ENCODE measurements around the gene ATP6AP1.

The ATP6AP1 gene

DNA sequence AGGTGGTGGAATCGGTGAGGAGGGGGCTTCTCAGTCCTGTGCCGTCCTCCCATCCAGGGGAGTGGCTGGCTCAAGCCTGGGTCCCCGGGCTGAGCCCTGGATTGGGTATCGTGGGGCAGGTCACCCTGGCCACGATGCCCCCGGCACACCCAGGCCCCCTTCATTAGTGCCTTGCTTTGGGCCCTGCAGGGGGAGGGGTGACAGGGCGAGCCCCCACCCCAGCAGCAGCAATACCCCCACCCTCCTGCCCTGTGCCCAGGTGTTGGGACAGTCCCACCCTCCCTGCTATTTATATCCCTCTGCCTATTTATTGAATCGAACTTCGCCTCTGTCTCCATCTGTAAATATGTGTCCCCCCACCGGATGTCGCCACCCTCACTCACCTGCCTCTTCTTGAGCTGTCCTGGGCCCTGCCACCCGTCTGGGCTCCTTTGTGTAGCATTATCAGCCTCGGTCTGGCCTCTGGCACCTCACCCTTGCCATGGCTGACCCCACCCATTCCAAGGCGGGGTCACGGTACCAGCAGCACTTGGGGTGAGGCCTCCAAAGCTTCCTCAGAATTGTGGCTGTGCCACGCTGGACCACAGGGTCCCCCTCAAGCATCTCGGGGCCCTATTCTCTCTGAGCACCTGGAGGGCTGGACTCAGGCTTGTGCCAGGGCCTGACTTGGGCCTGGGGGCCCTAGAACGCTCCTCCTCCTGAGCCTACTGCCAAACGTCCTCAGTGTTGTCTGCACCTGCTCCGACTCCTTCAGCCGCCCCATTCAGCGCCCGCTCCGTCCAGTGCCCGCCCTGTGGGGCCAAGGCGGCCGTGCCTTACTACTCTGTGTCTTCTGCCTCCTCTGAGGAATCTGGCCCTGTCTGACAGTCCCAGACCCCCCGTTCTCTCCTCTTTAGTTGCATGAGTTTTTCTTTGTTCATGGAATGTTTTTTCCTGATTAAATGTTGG lies 44.5 kb downstream of the ATP6AP1 start:
- DNase-seq = no peak

DNA sequence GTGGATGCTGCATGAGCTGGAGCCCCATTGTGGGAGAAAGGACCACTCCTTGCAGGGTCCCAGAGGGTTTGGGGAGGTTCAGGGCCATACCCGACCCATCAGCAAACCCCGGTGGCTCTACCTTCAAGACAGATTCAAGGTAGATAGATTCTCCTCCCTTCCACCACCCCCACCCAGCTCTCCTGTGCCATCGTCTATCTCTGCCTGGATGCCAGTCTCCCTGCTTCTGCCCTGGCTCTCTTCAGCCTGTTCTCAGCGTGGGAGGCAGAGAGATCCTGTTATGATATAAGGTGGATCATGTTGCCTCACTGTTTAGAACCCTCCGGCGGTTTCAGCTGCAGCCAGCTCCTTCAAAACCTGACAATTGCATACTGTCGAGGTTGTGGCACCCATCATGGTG lies 45.2 kb downstream of the ATP6AP1 start:
- no peak for DNase-seq

DNA sequence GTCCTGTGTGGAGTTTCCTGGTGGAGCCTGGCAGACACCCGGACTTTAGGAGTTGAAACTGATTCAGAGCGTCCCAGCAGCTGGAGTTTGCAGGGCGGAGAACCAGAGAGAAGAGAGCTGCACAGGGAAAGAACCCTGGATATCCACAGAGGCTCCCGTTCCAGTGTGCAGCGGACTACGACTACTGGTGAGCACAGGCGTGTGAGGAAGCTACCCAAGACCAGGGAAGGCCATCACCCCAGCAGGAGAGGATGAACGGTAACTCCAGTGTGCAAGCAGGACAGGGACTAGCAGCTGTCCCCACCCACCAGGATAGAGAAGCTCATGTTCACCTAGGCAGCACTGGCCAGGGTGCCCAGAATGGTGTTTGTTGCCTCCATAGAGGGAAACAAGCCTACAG lies 48.3 kb downstream of the ATP6AP1 start:
- no peak for DNase-seq

DNA sequence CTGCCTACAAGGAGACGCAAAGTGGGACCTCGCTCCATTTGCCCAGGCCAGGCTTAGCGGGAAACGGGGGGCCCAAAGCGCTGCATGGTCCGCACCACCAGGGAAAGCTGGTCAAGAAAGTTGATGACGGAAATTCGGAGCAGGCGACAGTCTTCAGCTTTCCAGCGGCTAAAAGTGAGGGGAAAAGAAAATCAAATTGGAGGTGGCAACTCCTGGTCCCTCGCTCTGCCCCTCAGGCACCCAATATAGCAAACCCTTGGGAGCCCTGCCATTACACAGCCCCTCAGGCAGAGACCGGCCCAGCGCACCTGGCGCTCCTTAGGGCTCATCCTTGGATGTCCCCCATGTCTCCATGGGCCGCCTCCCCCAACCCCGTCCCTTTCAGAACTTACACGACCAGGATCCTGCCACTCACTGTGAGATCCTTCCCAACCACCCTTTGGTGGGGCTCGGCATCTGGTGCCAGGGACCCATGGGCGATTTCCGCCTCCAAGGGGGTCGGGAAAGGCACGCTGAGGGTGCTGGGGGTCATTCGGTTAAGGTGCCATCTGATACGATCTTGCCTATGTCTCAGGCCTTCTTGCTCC lies 49.5 kb downstream of the ATP6AP1 start:
- no peak for DNase-seq

DNA sequence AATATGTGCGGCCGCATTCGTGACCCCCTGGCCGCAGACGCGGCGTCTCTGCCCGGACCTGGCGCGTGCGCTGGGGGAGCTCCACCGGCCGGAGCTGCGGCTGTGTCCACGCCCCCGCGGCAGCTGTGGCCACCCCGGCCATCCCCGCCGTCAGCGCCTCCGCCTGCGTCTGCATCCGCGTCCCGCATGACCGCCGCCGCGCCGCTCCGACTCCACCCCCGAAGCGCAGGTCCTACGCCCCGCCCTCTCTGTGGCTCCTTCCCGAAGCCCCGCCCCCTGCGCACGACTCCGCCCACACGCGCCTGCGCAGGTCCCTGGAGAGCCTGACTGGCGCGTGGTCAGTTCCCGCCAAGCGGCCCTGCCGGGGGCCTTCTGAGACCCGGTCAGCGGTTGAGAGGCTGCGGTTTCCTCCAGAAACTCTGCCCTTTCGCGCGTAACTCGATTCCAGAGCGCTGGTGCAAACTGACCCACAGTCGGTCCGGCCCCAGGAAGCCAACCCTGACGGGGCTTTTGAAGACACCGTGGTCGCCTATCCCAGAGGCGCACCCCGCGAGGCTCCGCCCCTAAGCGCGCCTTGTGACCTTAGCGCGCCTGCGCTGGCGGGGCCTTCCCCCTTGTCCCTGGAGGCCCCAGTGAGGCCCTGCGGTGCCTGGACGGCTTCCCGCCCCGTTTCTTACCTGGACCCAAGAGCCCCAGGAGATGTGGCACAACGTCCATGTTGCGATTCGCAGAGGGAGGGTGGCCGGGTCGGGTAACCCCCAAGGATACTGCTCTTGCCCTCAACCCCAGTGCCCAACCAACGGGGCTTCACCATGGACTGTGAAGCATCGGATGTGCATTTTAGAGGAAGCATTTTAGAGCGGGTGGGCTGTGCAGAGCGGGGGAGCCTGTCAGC lies 50.5 kb downstream of the ATP6AP1 start, which contains the start of gene LAGE3:
Gene LAGE3 (minus strand): TSS at position 554 of the 895 bp plus-strand sequence. CDS start 366 bp downstream, at position 188.
- DNase-seq = peak; percentile 91

DNA sequence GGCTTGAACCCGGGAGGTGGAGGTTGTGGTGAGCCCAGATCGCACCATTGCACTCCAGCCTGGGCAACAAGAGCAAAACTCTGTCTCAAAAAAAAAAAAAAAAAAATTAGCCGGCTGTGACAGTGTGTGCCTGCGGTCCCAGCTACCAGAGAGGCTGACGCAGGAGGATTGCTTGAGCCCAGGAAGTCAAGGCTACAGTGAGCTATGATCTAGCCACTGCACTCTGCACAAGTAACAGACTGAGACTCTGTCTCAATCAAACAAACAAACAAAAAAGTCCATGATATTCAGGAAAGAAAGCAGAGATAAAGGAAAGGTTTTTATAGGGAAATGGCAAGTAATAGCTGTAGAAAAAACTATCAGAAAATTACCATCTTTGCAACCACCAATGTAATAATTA lies 52.7 kb downstream of the ATP6AP1 start:
- no peak for DNase-seq

DNA sequence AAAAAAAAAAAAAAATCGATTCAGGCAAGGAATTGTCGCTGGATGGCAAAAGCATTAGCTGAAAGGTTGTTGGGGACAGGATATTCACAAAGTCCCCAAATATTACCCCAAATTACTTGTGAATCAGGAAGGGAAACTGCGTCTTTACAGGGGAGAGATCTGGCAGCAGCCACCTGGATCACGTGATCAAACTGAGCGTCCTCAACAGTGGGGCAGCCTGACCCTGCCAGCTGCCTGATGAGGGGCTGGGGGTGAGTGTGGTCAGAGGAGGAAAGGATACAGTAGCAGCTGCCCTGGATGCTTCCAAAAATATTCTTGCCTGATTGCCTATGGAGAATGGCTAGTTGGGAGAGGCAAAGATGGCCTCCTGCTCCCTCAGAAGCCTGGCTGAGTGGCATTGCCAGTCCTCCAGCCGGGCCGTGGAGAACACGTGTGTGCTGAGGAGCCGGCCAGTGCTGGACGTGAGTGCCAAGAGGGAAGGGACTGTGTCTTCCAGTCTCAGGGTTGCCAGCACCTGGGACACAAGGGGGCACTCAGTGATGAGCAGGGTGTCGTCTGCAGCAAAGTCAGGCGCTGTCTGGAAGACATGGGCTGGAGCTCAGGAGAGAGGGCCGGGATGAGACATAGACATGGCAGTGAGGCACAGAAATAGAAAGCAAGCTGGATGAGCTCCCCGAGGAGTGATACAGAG lies 53.6 kb downstream of the ATP6AP1 start:
- peak; percentile 11 for DNase-seq

DNA sequence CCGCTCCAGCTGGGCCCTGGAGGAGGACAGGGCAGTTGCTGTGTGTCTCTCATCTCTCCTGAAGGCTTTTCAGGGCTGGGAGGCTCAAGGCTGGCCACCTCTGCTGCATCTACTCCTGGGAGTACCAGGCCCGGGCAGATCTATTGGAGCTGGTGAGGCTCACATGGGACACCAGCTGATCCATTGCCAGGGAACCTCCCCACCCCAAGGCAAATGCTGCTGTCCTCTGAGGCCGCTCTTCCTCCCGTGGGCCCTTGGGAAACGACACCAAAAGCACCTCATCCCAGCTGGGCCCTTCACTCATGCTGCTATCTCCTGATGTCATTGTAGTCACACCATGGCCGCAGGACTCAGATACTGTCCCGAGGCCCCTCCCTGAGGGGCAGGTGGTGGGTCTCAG lies 54.3 kb downstream of the ATP6AP1 start:
- DNase-seq = no peak

DNA sequence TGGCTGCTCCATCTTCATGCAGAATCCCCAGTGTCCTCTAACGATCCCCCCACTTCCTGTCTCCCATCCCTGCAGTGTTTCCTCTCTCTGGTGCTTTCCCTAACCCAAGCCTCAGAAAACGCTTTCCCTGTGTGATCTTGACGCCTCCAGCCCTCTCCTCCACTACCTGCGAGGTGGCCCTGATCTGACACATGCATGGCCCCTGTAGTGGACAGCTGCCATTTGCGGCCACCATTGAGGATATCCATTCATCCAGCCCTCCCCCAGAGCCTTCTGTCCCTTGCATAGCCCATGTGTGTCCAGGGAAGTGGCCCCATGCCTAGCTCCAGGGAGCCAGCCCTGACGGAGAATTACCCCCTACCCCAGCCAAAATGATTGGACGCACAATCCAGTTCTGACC lies 54.8 kb downstream of the ATP6AP1 start:
- DNase-seq = no peak

DNA sequence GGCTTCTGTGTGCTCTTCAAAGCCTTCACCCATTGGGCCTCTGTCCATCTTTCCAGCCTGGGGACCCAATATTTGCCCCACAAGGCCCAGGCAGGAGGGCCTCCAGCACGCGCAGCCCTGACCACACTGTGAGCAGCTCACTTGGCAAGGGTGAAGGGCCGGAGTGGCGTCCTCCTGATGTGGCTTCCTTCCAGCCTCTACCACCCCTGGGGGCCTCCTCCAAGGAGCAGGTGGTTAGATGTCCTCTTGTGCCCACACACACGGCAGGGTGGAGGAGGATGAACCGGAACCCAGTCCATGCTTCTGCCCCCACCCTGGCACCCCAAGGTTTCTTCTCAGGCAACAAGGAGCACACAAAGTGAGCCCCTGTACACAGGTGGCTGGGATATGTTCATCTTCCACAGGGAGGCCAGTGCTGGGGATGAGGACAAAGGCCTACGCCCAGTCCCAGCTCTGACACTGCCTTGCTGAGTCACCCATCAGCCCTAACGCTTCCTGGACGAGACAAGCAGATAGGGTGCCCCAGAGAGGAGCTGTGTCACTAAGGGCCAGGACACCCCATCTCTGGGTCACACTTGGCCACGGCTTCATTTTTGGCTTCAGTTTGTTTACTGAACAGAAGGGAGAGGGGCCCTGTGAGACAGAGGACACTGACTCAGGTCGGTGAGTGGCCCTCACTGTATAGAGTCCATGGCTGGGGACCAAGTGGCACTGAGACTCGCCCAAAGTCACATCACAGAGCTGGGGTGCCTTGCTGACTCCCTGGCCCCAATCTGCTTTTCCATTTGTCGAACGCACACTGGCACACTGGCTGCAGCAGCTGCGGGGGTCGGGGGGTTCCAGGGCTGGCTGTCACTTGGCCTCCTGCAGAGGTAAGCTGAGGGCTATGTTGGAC lies 56.0 kb downstream of the ATP6AP1 start:
- no peak for DNase-seq

DNA sequence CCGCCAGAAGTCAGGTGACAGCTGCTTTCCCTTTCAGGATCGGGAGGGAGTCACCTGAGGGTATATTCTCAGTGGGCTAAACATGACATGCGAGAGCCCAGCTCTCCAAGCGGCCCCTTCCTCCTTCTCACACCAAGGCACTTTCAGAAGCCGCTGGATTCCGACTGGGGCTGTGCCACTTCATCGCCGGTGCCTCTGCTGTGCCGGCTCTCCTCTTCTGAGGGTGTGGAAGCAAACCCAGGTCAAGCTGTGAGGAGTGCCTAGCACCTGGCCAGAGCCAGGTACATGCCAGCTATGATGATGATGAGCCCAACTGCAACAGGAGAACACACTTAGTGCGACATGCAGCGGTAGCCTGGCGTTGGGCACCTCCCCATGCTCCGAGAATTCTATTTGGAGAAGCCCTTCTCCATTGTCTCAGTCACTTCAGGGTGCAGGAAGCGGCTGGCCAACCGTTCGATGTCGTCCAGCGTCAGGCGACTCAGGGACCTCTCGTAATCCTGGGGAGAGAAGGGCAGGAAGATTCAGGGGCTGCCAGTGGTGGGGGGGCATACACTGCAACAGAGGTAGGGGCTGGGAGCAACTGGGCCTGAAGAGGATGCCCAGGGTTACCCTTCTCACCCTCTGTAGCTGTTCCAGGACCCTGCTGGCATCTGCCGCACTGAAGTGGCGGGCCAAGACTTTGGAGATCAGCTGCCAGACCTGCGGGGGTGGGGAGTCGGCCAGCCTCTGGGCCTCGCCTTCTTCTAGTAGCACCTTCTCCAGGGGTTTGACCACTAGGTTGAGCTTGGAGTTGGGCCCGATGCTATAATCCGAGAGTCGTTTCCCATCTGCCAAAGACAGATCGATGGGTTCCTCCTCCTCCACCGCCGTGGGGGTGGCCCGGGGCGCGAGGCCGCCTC lies 56.9 kb downstream of the ATP6AP1 start:
- DNase-seq = no peak

DNA sequence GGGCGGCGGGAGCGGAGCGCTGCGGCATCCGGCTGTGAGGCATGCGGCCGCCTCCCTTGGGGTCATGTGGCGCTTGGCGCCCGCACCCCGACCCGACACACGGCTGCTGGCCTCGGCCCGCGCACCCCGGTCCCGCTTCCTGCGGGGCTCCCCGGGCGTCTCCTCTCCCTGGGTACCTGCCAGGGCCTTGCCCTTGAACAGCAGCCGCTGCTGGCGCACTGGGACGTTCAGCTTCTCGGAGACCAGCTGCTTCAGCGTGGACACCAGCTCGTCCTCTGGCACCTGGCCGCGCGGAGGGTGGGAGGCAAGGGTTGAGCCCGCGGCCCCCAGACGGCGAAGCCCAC lies 57.5 kb downstream of the ATP6AP1 start:
- DNase-seq = peak; percentile 29
